Activated CD4-positive, alpha-beta T cell treated with anti-CD3 and anti-CD28 coated beads, Interleukin-2, Interleukin-6, amounts not matched to agents 100 ng/mL and 50 ng/mL, durations not matched to agents 16 hours and 8 hours (primary cell): ENCODE results near the gene DDX39B.
"Not testable (repeated sequence)": the region's sequence is repeated elsewhere in the genome, so short reads cannot be mapped to it uniquely, and the experiment has no call there.

Experiments
- DNase-seq: peaks from one replicate; pipeline ENCODE4 v3.0.0-alpha.2; 2020

DDX39B gene

GRCh38 chr6:31525932-31526591 is 15.7 kb downstream of the DDX39B start:
- no peak for DNase-seq

- no peak for DNase-seq
Measured at GRCh38 chr6:31525553-31525931, 16.3 kb downstream of the DDX39B start.

GRCh38 chr6:31521835-31522234 is 20.0 kb downstream of the DDX39B start:
- no peak for DNase-seq

DNA sequence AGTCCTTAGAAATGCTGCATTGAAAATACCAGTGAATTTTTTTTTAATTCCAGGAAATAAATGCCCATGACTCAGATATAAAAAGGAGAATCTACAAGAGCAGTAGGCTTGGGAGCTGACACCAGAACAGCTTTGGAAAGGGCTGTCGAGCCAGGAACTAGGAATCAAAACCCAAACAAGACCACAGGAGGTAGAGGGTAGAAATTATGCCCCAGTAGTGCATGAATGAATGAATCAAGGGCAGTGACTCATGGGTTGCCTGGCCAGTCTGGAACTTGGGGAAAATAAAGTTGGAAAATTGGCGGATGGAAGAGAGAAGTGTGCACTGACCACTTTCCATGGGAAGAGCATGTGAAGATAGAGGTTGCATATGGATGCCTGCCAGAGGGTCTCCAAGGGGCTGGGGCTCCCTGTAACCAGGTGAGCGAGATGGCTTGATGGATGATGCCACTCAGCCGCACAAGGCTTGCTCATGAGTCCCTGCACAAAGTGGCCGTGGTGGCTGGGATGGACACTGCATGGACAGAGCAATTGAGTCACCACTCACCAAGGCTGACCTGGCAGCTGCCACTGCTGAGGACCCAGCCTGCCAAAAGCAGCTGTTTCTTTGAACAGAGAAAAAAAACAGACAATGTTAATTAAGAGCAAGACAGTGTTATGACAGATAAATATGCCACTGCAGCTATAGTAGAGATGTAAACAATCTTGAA is 28.2 kb downstream of the DDX39B start:
- no peak for DNase-seq

GRCh38 chr6:31510007-31510406 is 31.8 kb downstream of the DDX39B start:
- DNase-seq, result no peak

DNA sequence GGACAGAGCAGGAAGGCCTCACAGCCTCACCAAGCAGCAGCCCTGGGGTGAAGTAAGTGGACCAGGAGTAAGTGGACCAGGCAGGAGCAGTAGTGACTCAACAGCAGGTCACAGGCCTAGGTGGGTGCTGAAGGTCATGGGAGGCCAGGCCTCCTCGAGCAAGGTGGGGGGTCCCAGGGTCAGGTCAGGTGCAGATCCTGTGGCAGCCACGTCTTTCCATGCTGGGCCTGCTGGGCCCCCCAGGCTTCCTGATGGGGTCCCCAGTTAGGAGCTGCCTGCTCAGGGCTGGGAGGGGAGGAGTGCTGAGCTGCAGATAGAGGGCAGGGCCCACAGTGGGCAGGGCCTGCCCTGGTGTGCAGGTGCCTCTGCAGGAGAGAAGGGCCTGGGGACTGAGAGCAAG is 32.8 kb downstream of the DDX39B start:
- not testable (repeated sequence) for DNase-seq

- no peak for DNase-seq
Measured at GRCh38 chr6:31502586-31502985, 39.2 kb downstream of the DDX39B start.

- DNase-seq, result not testable (repeated sequence)
Measured at GRCh38 chr6:31499648-31500047, 42.2 kb downstream of the DDX39B start.

- DNase-seq, result no peak
Measured at GRCh38 chr6:31498748-31499147, 43.1 kb downstream of the DDX39B start.

DNA sequence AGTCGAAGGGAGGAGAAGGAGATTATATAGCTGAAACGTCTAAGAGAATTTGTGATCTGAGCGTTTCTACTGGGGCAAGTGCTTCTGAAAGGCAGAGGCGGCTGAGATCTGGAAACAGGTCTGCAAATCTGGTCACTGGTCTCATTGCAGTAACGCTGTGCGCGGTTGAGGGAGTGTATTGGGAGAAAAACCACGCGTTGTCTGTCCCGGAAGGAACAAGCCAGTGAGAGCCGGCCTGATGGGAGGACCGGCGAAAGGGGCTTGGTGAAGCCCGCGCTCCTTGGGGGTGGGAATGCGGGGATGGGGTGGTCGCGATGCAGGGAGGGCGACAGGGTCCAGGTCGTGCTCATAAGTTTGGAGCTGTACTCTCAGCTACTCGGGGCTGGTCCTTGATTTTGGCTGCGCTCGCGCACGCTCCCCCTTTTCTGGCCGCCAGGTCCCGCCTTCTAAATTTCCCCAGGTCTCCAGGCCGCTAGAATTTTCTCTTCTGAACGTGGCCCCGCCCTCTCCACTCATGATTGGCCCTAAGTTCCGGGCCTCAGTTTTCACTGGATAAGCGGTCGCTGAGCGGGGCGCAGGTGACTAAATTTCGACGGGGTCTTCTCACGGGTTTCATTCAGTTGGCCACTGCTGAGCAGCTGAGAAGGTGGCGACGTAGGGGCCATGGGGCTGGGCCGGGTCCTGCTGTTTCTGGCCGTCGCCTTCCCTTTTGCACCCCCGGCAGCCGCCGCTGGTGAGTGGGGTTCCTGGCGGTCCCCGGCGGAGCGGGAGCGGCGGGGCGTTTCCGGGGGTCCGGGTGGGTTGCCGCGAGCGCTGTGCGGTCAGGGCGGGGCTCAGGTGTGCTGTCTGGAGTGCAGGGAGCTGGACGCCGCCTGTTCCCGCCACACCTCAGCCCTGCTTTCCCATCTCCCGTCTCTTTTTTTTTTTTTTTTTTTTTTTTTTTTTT is 44.0 kb downstream of the DDX39B start, which contains the start of gene MICB:
Gene MICB, plus strand, starts transcription at position 615 of the 946 bp plus-strand sequence. Its CDS starts 49 bp downstream, at position 664.
- peak; percentile 91 for DNase-seq

- DNase-seq, result peak; percentile 21
Measured at GRCh38 chr6:31496826-31497225, 45.0 kb downstream of the DDX39B start.

DNA sequence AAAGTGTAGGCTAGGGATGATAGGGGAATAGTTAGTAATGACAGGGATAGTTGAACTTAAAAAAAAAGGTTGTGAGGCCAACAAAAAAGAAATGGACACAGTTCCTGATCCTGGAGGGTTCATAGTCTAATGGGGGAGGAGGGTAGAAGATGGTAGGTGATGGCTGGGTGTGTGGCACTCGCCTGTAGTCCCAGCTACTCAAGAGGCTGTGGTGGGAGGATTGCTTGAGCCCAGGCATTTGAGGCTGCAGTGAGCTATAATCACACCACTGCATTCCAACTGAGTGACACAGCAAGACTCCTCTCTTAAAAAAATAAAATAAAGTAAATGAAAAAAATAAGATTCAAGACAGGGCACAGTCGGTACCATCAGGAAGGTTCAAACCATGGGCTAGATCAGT is 46.2 kb downstream of the DDX39B start:
- no peak for DNase-seq

- peak; percentile 88 for DNase-seq
Measured at GRCh38 chr6:31493875-31494694, 47.7 kb downstream of the DDX39B start.

DNA sequence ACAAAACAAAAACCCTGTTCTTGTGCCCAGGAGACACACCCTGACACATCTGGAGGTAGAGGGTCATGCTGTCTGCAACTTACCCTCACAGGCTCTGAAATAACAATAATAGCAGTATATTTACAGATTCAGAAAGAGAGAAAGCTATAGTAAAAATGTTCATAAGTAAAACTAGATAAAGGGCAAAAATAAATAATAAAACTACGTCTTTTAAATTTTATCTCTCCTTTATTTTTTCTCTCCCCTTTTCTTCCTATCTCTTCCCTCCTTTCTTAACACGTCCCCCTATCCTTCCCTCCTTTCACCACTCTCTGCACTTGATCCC is 48.3 kb downstream of the DDX39B start:
- not testable (repeated sequence) for DNase-seq

DNA sequence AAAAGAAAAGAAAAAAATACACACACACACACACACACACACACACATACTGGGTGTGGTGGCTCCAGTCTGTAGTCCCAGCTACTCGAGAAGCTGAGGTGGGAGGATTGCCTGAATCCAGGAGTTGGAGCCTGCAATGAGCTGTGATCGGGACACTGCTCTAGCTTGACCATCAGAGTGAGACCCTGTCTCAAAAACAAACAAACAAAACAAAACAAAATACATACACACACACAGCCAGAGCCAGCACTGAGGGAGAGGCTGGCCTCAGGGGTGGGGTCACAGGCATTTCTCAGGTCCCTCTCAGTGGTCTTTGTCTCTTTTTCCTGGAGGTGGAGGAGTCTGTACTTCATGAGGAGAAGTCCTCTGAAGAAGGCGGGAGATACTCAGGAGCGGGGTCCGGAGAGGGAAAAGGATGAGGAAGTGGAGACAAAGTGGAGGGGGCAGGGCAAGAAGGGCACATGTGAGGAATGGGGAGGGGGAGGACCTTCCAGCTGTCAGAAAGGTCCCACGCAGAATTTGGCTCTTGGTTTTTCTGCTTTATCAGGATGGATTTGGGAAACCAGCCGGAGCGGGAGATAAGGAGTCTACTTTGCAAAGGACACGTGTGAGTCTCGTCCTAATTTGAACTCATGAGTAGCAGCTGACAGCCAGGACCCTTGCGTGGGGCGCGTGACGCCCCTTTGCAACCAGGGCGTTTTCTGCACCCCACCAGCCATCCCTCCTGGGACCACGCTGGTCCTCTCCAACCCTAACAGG is 51.5 kb downstream of the DDX39B start:
- no peak for DNase-seq

GRCh38 chr6:31489086-31489485 is 52.7 kb downstream of the DDX39B start:
- no peak for DNase-seq

GRCh38 chr6:31487674-31488073 is 54.1 kb downstream of the DDX39B start:
- not testable (repeated sequence) for DNase-seq

GRCh38 chr6:31486065-31486837 is 55.6 kb downstream of the DDX39B start:
- not testable (repeated sequence) for DNase-seq

DNA sequence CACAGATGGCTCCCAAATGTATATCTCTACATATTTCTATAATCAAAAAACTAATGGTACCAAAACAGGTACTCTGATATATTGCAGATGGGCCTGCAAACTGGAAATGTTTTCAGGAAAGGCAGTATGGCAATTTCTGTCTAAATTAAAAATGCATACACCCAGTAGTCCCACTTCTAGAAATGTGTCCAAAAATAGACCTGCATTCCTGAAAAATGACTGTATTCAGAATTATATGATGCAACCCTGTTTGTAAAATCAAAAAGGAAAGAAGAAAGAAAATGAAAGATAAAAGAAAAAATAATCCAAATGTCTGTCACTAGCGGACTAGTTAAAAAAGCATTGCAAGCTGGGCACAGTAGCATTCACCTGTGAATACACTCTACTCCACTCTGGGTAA is 56.7 kb downstream of the DDX39B start:
- DNase-seq, result no peak

- no peak for DNase-seq
Measured at GRCh38 chr6:31483392-31483791, 58.4 kb downstream of the DDX39B start.

GRCh38 chr6:31480574-31480973 is 61.2 kb downstream of the DDX39B start:
- DNase-seq, result no peak
